Daoy (cell line): ENCODE results near the gene SRMS. TPM values are rescaled to one million over a fixed set of nuclear protein-coding genes. Genes with fewer than 3 reads are reported as not detected.

Experiments used
- total RNA-seq: library from RNA; depleted of rRNA; stranded (reverse); fragments of >200 nt; shearing (Covaris generic); gene quantifications from 2 replicates; pipeline ENCODE4 v1.2.3, GENCODE V29; 2014; rRNA removed

The SRMS gene
- total RNA-seq, 1 experiment from 2014 or later, result not detected

Other genes with a start within 250 kb of the SRMS start
- gene CHRNA4, start 186.4 kb downstream of the SRMS start, total RNA-seq, result not detected in 2 replicates
- gene KCNQ2, start 75.1 kb downstream of the SRMS start, total RNA-seq, result 0.17 TPM in 1 of 2 replicates, not detected in the other
- 3.9 and 6.4 TPM in 2 replicates for gene EEF1A2, start 48.7 kb downstream of the SRMS start, total RNA-seq
- gene PPDPF, start 27.0 kb downstream of the SRMS start, total RNA-seq, result 30.6 and 39.0 TPM in 2 replicates
- not detected in 2 replicates for gene PTK6, start 10.4 kb downstream of the SRMS start, total RNA-seq
- gene FNDC11, start 6.4 kb upstream of the SRMS start, total RNA-seq, result not detected in 2 replicates
- 19.2 and 19.3 TPM in 2 replicates for gene HELZ2, start 26.5 kb upstream of the SRMS start, total RNA-seq
- gene GMEB2, start 79.4 kb upstream of the SRMS start, total RNA-seq, result 6.2 and 7.6 TPM in 2 replicates
- gene STMN3, start 105.7 kb upstream of the SRMS start, total RNA-seq, result 18.5 and 23.3 TPM in 2 replicates
- 11.4 and 26.0 TPM in 2 replicates for gene RTEL1, start 110.6 kb upstream of the SRMS start, total RNA-seq
- gene TNFRSF6B, start 148.9 kb upstream of the SRMS start, total RNA-seq, result 12.6 and 14.7 TPM in 2 replicates
- gene ARFRP1, start 160.2 kb upstream of the SRMS start, total RNA-seq, result 25.1 and 28.2 TPM in 2 replicates
- 18.7 and 29.2 TPM in 2 replicates for gene ZGPAT, start 160.3 kb upstream of the SRMS start, total RNA-seq
- 2.4 and 3.6 TPM in 2 replicates for gene LIME1, start 188.9 kb upstream of the SRMS start, total RNA-seq
- gene SLC2A4RG, start 192.0 kb upstream of the SRMS start, total RNA-seq, result 6.6 and 14.6 TPM in 2 replicates